Heart left ventricle (tissue), 16 donors: ENCODE measurements around the gene NECTIN1. TPM values are rescaled to one million over a fixed set of nuclear protein-coding genes. Genes with fewer than 3 reads are reported as not detected.
A peak's percentile ranks its signal among the peaks of the same experiment; 100 is the strongest.

ENCODE experiments used
- ATAC-seq, 4 donors: fragments of 200-7000 bp; cut with Tn5 transposase; one replicate each; pipeline ENCODE4 v1.9.1; 2020 to 2022; ENCODE audit warnings: moderate library complexity in 4 of 4, mild to moderate bottlenecking in 3 of 4, moderate number of reproducible peaks in 1 of 4
- DNase-seq, 5 donors: peaks; one replicate each; pipeline ENCODE4 v3.0.0-alpha.2; 2020
- H3K27ac ChIP-seq, 12 donors: fragments of 200-600 bp; sonication (generic) in 4 of 12; one replicate each; pipeline versions ENCODE4 v1.5.0 to v1.8.0; 2016 to 2022; ENCODE audit warnings: mild to moderate bottlenecking in 2 of 12
- H3K27me3 ChIP-seq, 9 donors: fragments of 200-600 bp; sonication (generic) in 2 of 9; one replicate each; pipeline versions ENCODE4 v1.5.1 to v1.8.0; 2016 to 2022; ENCODE audit warnings: mild to moderate bottlenecking in 3 of 9
- H3K36me3 ChIP-seq, 9 donors: fragments of 200-600 bp; sonication (generic) in 2 of 9; one replicate each; pipeline versions ENCODE4 v1.5.0 to v1.8.0; 2018 to 2022; ENCODE audit warnings: mild to moderate bottlenecking in 2 of 9
- H3K4me1 ChIP-seq, 12 donors: fragments of 200-600 bp; sonication (generic) in 4 of 12; one replicate each; pipeline versions ENCODE4 v1.5.0 to v1.8.0; 2016 to 2022; ENCODE audit warnings: mild to moderate bottlenecking in 3 of 12
- H3K4me3 ChIP-seq, 12 donors: fragments of 200-600 bp; sonication (generic) in 4 of 12; one replicate each; pipeline versions ENCODE4 v1.5.0 to v1.8.0; 2017 to 2022; ENCODE audit warnings: mild to moderate bottlenecking in 9 of 12, moderate library complexity in 4 of 12
- H3K9me3 ChIP-seq, 12 donors: fragments of 200-600 bp; sonication (generic) in 4 of 12; one replicate each; pipeline versions ENCODE4 v1.5.0 to v1.8.0; 2016 to 2022; ENCODE audit warnings: mild to moderate bottlenecking in 1 of 12
- CTCF ChIP-seq, 12 donors: fragments of 200-600 bp; sonication (generic) in 4 of 12; IDR thresholded peaks; one replicate each; pipeline versions ENCODE4 v1.5.0 to v1.8.0; 2018 to 2022; ENCODE audit warnings: antibody characterized with exemption in 12 of 12, mild to moderate bottlenecking in 5 of 12
- POLR2A ChIP-seq, 2 donors: fragments of 450-650 bp; IDR thresholded peaks; one replicate each; pipeline ENCODE4 v1.6.1; 2017; ENCODE audit warnings: antibody characterized with exemption in 2 of 2, mild to moderate bottlenecking in 2 of 2, moderate library complexity in 2 of 2
- WGBS, 4 donors: extraction: QIAGEN DNeasy Blood & Tissue Kit in 2 of 4; methylation state at CpG; one replicate each; pipeline versions ENCODE4 v1.1.5 to v1.1.7; 2013 to 2018; 5-methylcytosine and 5-hydroxymethylcytosine counted together
- intact Hi-C, 10 donors: fragments of 100-400 bp; cut with DNase I; formaldehyde crosslinking; loops; one replicate each; pipeline versions ENCODE4 v1.11.1 to v1.14.2; 2022
- long read RNA-seq, 3 donors: library from polyadenylated mRNA; unstranded; transcript quantifications; one replicate each; pipeline ENCODE4 v2.0.0, GENCODE V29; 2020 to 2021
- polyA plus RNA-seq, 2 donors: library from polyadenylated mRNA; stranded (reverse); fragments of 200-250 nt; gene quantifications; one replicate each; pipeline ENCODE4 v1.2.3, GENCODE V29; 2013
- total RNA-seq, 9 donors: library from RNA; depleted of rRNA in 2 of 9; stranded (reverse); fragments of >200 nt in 2 of 9; fragmentation: NEBNext Ultra II Directional in 3 of 9; extraction: Animal tissue kit (Norgen Biotek cat#: 25700) in 3 of 9; gene quantifications; one replicate each; pipeline versions ENCODE4 v1.1.0 to v1.2.4, GENCODE V29; 2016 to 2023
- donor health status: ischemic (EF 13 %, LVEDD 7.1; RV severe dilation, severe dysfunction).
- donor health status: healthy with polysubstance abuse.
- donor health status: DM: no; HTN: yes; CAD: no.
- donor health status: DM: no; HTN: no; CAD: no.
- donor health status: ischemic (EF 25% LVEDD 6.9; RV normal size, moderate dysfunction).
- donor health status: ischemic (EF 25% LVEDD 5.7; RV mildly dilated, moderate dysfunction).
- donor health status: healthy.
- donor health status: DM: yes; HTN: yes; CAD: no.
- donor health status: ischemic (EF 35%, LVEDD 5.7; RV mildly dilated, moderate dysfunction).
- donor health status: nonischemic (EF 11% LVEDD 7.7; RV severe dilation, severe dysfunction).
- donor health status: DM: yes; HTN: yes; CAD: no.
- donor health status: PGD.
- donor health status: ischemic (EF 29% LVEDD 5.4; RV normal size, mild dysfunction).
- donor health status: nonischemic (EF 23%, LVEDD 6.1; RV moderate dilation, normal function).

Gene NECTIN1
- total RNA-seq (10 to 100 TPM in 8 of 9 donors, 1 to 10 TPM in 1; 7.2 to 28.6 (median 19.5) TPM), polyA plus RNA-seq (10 to 100 TPM in 1 of 2 donors, 1 to 10 TPM in 1; 5.8 to 18.5 TPM)
- long read RNA-seq, donor 1, partial matches to known transcripts: 0 of 5 reads
- long read RNA-seq, donor 1, other reads (novel, unspliced or antisense): 5 of 5 reads
- long read RNA-seq, donor 2, partial matches to known transcripts: 0 of 15 reads
- long read RNA-seq, donor 2, other reads (novel, unspliced or antisense): 15 of 15 reads
- long read RNA-seq, donor 3, partial matches to known transcripts: 0 of 3 reads
- long read RNA-seq, donor 3, other reads (novel, unspliced or antisense): 3 of 3 reads

GRCh38 chr11:119728651-119729580 is at the start of gene NECTIN1:
NECTIN1 (minus strand) TSS chr11:119729200; CDS start chr11:119728553, 647 bp downstream.
- ATAC-seq (peak; percentile 78 to 94 (median 92)), DNase-seq (peak; percentile 89 to 95 (median 91))
- Histone ChIP-seq H3K4me3 (peak within 1 kb of the TSS; percentile 78 to 96 (median 85)), H3K4me1 (peaks cover 0 to 33% (median 25%) of the 10 kb centered on the region in 12 donors), H3K27ac (peak within 1 kb of the TSS; percentile 65 to 90 (median 87)), H3K36me3 (no peaks in the 10 kb centered on the region), H3K27me3 (peaks cover 0 to 10% (median 0%) of the 10 kb centered on the region in 9 donors), H3K9me3 (peaks cover 0 to 8% (median 0%) of the 10 kb centered on the region in 12 donors)
- intact Hi-C loops: loop anchor here in 9 of 10 donors (1.0 to 10.0 kb wide), 12 partner anchors 28 to 378 kb away; no protein-coding TSS in a partner anchor
- peak in 1 of 2 donors; percentile 79 for TF ChIP-seq POLR2A (IDR thresholded peaks at IDR 0.05)
- peak; percentile 90 to 100 (median 98) for TF ChIP-seq CTCF (IDR thresholded peaks at IDR 0.05)
- 0 to 1% (median 1%) methylated on average over 21 to 128 of the region's 128 CpGs for WGBS, 4 donors

- ATAC-seq: peak; percentile 41 to 55 (median 50)
- H3K4me3 ChIP-seq: no peak overlapping the region
- intact Hi-C loops: loop anchor here in 3 of 10 donors (1.0 to 2.0 kb wide), 2 partner anchors 112 to 113 kb away; no protein-coding TSS in a partner anchor
- peaks cover 0 to 49% (median 15%) of the 10 kb centered on the region in 12 donors for H3K4me1 ChIP-seq
- H3K36me3 ChIP-seq: no peaks in the 10 kb centered on the region
- TF ChIP-seq POLR2A (IDR thresholded peaks at IDR 0.05) (no peak), CTCF (IDR thresholded peaks at IDR 0.05) (no peak)
- DNase-seq: peak in 1 of 5 donors; percentile 37
- WGBS, 4 donors: 47 to 65% (median 54%) methylated on average over 14 to 15 of the region's 15 CpGs
- peak overlapping the region; percentile 2 to 95 (median 82) for H3K27ac ChIP-seq
- peaks cover 0 to 2% (median 0%) of the 10 kb centered on the region in 12 donors for H3K9me3 ChIP-seq
- H3K27me3 ChIP-seq: peaks cover 0 to 3% (median 0%) of the 10 kb centered on the region in 9 donors
Observed at GRCh38 chr11:119778391-119779194, 49.6 kb upstream of the NECTIN1 start.

- TF ChIP-seq POLR2A (IDR thresholded peaks at IDR 0.05): no peak
- H3K27ac ChIP-seq: peak overlapping the region in 3 of 12 donors; percentile 74 to 86 (median 82)
- H3K27me3 ChIP-seq: peaks cover 0 to 3% (median 0%) of the 10 kb centered on the region in 9 donors
- 87 to 89% (median 89%) methylated on average over 9 to 10 of the region's 10 CpGs for WGBS, 4 donors
- ATAC-seq (no peak), DNase-seq (peak in 1 of 5 donors; percentile 12)
- H3K4me3 ChIP-seq: no peak overlapping the region
- intact Hi-C loops: loop anchor here in 1 of 10 donors (2.0 kb wide), 1 partner anchor 113 kb away; no protein-coding TSS in a partner anchor
- H3K4me1 ChIP-seq: peaks cover 0 to 44% (median 15%) of the 10 kb centered on the region in 12 donors
- no peaks in the 10 kb centered on the region for H3K36me3 ChIP-seq
- H3K9me3 ChIP-seq: no peaks in the 10 kb centered on the region
Observed at GRCh38 chr11:119777940-119778339, 48.9 kb upstream of the NECTIN1 start.

GRCh38 chr11:119776651-119777050 is 47.7 kb upstream of the NECTIN1 start:
- WGBS, 4 donors: 26 to 42% (median 30%) methylated on average over 5 of the region's 5 CpGs
- H3K9me3 ChIP-seq: no peaks in the 10 kb centered on the region
- no peak overlapping the region for H3K4me3 ChIP-seq
- TF ChIP-seq CTCF (IDR thresholded peaks at IDR 0.05): no peak
- TF ChIP-seq POLR2A (IDR thresholded peaks at IDR 0.05): no peak
- H3K36me3 ChIP-seq: no peaks in the 10 kb centered on the region
- H3K27ac ChIP-seq: no peak overlapping the region
- intact Hi-C loops: no loop called here
- H3K4me1 ChIP-seq: peaks cover 0 to 31% (median 8%) of the 10 kb centered on the region in 12 donors
- ATAC-seq (no peak), DNase-seq (peak in 1 of 5 donors; percentile 0)
- no peaks in the 10 kb centered on the region for H3K27me3 ChIP-seq
